ENCODE measurements around the gene CEP95. TPM values are rescaled to one million over a fixed set of nuclear protein-coding genes. Genes with fewer than 3 reads are reported as not detected.

Gene CEP95
- total RNA-seq, 1 experiment from 2014 or later, result 37.6 TPM

GRCh38 chr17:64506201-64506575 is 589 bp upstream of the CEP95 start, which contains the start of gene DDX5:
DDX5 (minus strand) TSS chr17:64506289; CDS start chr17:64506119, 170 bp downstream.
- peak within 1 kb of the TSS; percentile 99 for H3K27ac Mint-ChIP-seq (ENCODE audit: unreplicated experiment)

GRCh38 chr17:64507413-64507782 is 621 bp downstream of the CEP95 start:
- peak; percentile 8 for DNase-seq
- CTCF ChIA-PET, result interaction anchor here (1.0 kb wide), 1 partner anchor 8 kb away, joined by 3 read pairs; no protein-coding TSS in a partner anchor
- peak overlapping the region; percentile 86 for H3K4me3 Mint-ChIP-seq (ENCODE audit: low read depth, unreplicated experiment)
- no peaks in the 10 kb centered on the region for H3K9me3 Mint-ChIP-seq (ENCODE audit: low read depth, unreplicated experiment)
- TF ChIP-seq CTCF (IDR thresholded peaks at IDR 0.05; ENCODE audit: unreplicated experiment), result no peak
- no peaks in the 10 kb centered on the region for H3K27me3 Mint-ChIP-seq (ENCODE audit: unreplicated experiment)
- peaks cover 77% of the 10 kb centered on the region for H3K36me3 Mint-ChIP-seq (ENCODE audit: insufficient read depth, unreplicated experiment)
- no TSS peak for BruUV-seq (replicated peaks)
- H3K27ac Mint-ChIP-seq (ENCODE audit: unreplicated experiment), result peak overlapping the region; percentile 99
- intact Hi-C loops (cut with micrococcal nuclease; ENCODE audit: unreplicated experiment), result no loop called here
- H3K4me1 Mint-ChIP-seq (ENCODE audit: low read depth, unreplicated experiment), result peaks cover 11% of the 10 kb centered on the region

More at GRCh38 chr17:64506201-64506575, 589 bp upstream of the CEP95 start, which contains the start of gene DDX5:
- no peaks in the 10 kb centered on the region for H3K27me3 Mint-ChIP-seq (ENCODE audit: unreplicated experiment)
- peaks cover 19% of the 10 kb centered on the region for H3K4me1 Mint-ChIP-seq (ENCODE audit: low read depth, unreplicated experiment)
- DNase-seq, result peak; percentile 96
- no peak for TF ChIP-seq CTCF (IDR thresholded peaks at IDR 0.05; ENCODE audit: unreplicated experiment)
- peaks cover 89% of the 10 kb centered on the region for H3K36me3 Mint-ChIP-seq (ENCODE audit: insufficient read depth, unreplicated experiment)
- intact Hi-C loops (cut with micrococcal nuclease; ENCODE audit: unreplicated experiment), result no loop called here
- BruUV-seq (replicated peaks), result no TSS peak
- H3K9me3 Mint-ChIP-seq (ENCODE audit: low read depth, unreplicated experiment), result no peaks in the 10 kb centered on the region
- CTCF ChIA-PET, result interaction anchor here (0.6 to 1.0 kb wide), 4 partner anchors 10 to 894 kb away, joined by 3 to 11 read pairs (median 4); no protein-coding TSS in a partner anchor
- peak within 1 kb of the TSS; percentile 86 for H3K4me3 Mint-ChIP-seq (ENCODE audit: low read depth, unreplicated experiment)

GRCh38 chr17:64508683-64509082 is 1.9 kb downstream of the CEP95 start:
- DNase-seq, result no peak
- CTCF ChIA-PET, result no interaction called here
- H3K4me1 Mint-ChIP-seq (ENCODE audit: low read depth, unreplicated experiment), result peaks cover 7% of the 10 kb centered on the region
- TF ChIP-seq CTCF (IDR thresholded peaks at IDR 0.05; ENCODE audit: unreplicated experiment), result no peak
- H3K9me3 Mint-ChIP-seq (ENCODE audit: low read depth, unreplicated experiment), result no peaks in the 10 kb centered on the region
- H3K27me3 Mint-ChIP-seq (ENCODE audit: unreplicated experiment), result no peaks in the 10 kb centered on the region
- H3K4me3 Mint-ChIP-seq (ENCODE audit: low read depth, unreplicated experiment), result peak overlapping the region; percentile 86
- intact Hi-C loops (cut with micrococcal nuclease; ENCODE audit: unreplicated experiment), result no loop called here
- no peak overlapping the region for H3K27ac Mint-ChIP-seq (ENCODE audit: unreplicated experiment)
- no TSS peak for BruUV-seq (replicated peaks)
- H3K36me3 Mint-ChIP-seq (ENCODE audit: insufficient read depth, unreplicated experiment), result peaks cover 72% of the 10 kb centered on the region

GRCh38 chr17:64509179-64509578 is 2.4 kb downstream of the CEP95 start:
- no TSS peak for BruUV-seq (replicated peaks)
- peaks cover 7% of the 10 kb centered on the region for H3K4me1 Mint-ChIP-seq (ENCODE audit: low read depth, unreplicated experiment)
- CTCF ChIA-PET, result no interaction called here
- no peaks in the 10 kb centered on the region for H3K9me3 Mint-ChIP-seq (ENCODE audit: low read depth, unreplicated experiment)
- TF ChIP-seq CTCF (IDR thresholded peaks at IDR 0.05; ENCODE audit: unreplicated experiment), result no peak
- peak overlapping the region; percentile 43 for H3K27ac Mint-ChIP-seq (ENCODE audit: unreplicated experiment)
- no peaks in the 10 kb centered on the region for H3K27me3 Mint-ChIP-seq (ENCODE audit: unreplicated experiment)
- peaks cover 72% of the 10 kb centered on the region for H3K36me3 Mint-ChIP-seq (ENCODE audit: insufficient read depth, unreplicated experiment)
- peak overlapping the region; percentile 86 for H3K4me3 Mint-ChIP-seq (ENCODE audit: low read depth, unreplicated experiment)
- no peak for DNase-seq
- intact Hi-C loops (cut with micrococcal nuclease; ENCODE audit: unreplicated experiment), result no loop called here
